Memory B cell (primary cell): ENCODE data around the gene FIG4.
A peak's percentile ranks its signal among the peaks of the same experiment; 100 is the strongest.
"Not testable (repeated sequence)": the region's sequence is repeated elsewhere in the genome, so short reads cannot be mapped to it uniquely, and the experiment has no call there.

Experiments
- ATAC-seq: fragments of 150-1000 bp; cut with Tn5 transposase; 2 replicates; pipeline ENCODE4 v1.10.0; 2021; ENCODE audit warnings: low read depth, mild to moderate bottlenecking, moderate library complexity
- DNase-seq, 2 donors: peaks; one replicate each; pipeline ENCODE4 v3.0.0; 2022; ENCODE audit warnings: low spot score in 2 of 2
- H3K27ac Mint-ChIP-seq: one replicate; pipeline ENCODE4 v1.8.0; 2022; ENCODE audit warnings: mild to moderate bottlenecking, moderate library complexity, mixed read lengths
- H3K27me3 Mint-ChIP-seq: one replicate; pipeline ENCODE4 v1.8.0; 2022; ENCODE audit warnings: mixed read lengths
- H3K36me3 Mint-ChIP-seq: one replicate; pipeline ENCODE4 v1.8.0; 2022; ENCODE audit warnings: mild to moderate bottlenecking, mixed read lengths
- H3K4me1 Mint-ChIP-seq: one replicate; pipeline ENCODE4 v1.8.0; 2022; ENCODE audit warnings: mixed read lengths
- H3K4me3 Mint-ChIP-seq: one replicate; pipeline ENCODE4 v1.8.0; 2022; ENCODE audit warnings: mild to moderate bottlenecking, moderate library complexity, mixed read lengths
- H3K9me3 Mint-ChIP-seq: one replicate; pipeline ENCODE4 v1.8.0; 2022; ENCODE audit warnings: mixed read lengths

FIG4 gene

DNA sequence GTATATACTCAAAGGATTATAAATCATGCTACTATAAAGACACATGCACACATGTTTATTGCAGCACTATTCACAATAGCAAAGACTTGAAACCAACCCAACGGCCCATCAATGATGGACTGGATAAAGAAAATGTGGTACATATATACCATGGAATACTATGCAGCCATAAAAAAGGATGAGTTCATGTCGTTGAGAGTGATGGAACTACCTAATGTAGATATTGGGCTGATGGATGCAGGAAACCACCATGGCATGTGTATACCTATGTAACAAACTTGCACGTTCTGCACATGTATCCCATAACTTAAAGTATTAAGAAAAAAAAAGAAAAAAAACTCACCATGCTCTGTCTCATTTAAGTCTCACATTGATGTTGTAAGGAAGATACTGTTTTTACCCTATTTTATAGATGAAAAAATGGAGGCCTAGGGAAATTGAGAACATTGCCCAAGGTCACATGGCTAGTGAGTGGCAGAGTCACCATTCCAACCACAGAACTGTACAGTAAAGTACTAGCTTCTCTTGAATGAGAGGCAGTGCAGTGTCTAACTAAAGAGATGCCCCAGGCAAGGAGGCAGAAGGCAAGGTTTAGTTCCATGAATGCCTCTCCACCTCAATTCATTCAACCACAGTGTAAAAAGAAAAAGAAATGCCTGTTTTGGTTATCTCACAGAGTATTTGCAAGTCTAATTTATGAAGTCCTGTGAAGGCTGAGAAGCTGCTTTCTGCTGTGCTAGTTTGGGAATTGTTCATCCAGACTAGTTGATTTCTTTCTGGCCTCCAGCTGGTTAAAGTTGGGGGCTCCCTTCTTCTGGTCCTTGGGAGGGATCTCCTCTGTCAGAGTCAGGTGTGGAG, 68.2 kb downstream of the FIG4 start:
- Mint-ChIP-seq H3K27me3 (no peaks in the 10 kb centered on the region), H3K27ac (no peak overlapping the region), H3K9me3 (peaks cover 4% of the 10 kb centered on the region), H3K4me3 (no peak overlapping the region), H3K36me3 (peaks cover 48% of the 10 kb centered on the region), H3K4me1 (peaks cover 11% of the 10 kb centered on the region)
- no peak for ATAC-seq
- DNase-seq, result no peak

DNA sequence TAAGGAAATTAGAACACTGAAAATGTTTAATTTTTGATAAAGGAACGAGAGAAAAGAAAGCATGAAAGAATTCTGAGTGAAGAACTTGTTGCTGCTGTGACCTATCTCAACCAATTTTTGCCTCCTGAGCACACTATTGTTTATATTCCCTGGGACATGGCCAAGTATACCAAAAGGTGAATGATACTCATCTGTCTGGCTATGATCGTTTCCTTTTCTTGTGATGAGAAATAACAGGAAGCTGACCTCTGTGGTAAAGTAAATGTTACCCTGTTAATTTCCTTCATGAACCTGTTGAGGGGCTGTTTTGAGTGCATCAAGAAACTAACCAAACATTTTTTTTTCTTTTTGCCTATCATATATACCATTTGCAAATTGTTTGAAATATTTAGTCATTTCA, 69.1 kb downstream of the FIG4 start:
- peaks cover 4% of the 10 kb centered on the region for H3K9me3 Mint-ChIP-seq
- H3K27me3 Mint-ChIP-seq, result no peaks in the 10 kb centered on the region
- ATAC-seq (no peak), DNase-seq (no peak)
- H3K27ac Mint-ChIP-seq, result no peak overlapping the region
- H3K4me3 Mint-ChIP-seq, result no peak overlapping the region
- peaks cover 43% of the 10 kb centered on the region for H3K36me3 Mint-ChIP-seq
- peaks cover 9% of the 10 kb centered on the region for H3K4me1 Mint-ChIP-seq

DNA sequence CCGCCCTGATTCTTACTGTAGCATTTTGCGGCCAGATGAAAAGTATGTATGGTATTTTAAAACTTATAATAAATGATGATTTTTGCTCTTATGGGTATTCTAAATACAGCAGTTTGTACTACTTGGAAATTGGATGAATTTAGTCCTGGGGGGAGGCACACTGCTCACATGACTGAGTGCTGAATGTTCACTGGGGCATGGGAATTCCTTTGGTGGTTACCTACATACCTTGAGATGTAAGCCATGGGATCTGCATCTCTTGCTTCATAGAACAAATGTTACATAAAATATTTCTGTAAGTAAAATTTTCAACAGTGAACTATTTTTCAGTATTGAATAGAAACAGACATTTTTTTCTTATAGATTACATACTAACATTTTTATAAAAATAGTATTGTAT, 71.1 kb downstream of the FIG4 start:
- no peak for DNase-seq
- Mint-ChIP-seq H3K4me1 (peaks cover 8% of the 10 kb centered on the region), H3K27me3 (no peaks in the 10 kb centered on the region), H3K4me3 (no peak overlapping the region), H3K9me3 (peaks cover under 1% of the 10 kb centered on the region), H3K36me3 (peaks cover 28% of the 10 kb centered on the region), H3K27ac (no peak overlapping the region)
- no peak for ATAC-seq

DNA sequence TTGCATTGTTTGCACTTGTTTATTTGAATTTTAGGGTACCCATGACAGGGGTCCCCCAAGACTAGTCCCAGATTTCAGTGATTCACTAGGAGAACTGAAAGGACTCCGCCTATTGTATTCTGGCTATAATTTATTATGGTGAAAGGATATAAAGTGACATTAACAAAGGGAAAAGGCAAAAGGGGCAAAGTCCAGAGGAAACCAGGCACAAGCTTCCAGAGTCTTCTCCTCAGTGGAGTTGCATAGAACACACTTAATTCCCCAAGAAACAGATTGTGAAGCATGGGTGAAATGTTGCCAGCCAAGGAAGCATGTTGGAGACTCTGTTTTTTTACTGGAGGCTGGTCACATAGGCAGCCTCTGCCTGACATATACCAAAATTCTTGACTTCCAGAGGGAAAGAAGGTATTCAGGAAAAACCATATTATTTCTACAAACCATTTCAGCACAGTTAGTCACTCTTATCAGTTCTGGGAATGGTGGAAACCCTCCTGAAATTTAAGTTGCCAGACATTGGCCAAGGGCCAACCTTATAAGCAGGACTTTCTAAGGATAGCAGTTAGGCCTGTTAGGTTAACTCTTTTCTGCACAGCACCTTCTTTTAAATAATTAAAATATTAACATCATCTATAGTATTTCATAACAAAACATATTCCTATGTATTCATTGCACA, 71.8 kb downstream of the FIG4 start:
- Mint-ChIP-seq H3K27me3 (no peaks in the 10 kb centered on the region), H3K36me3 (peaks cover 30% of the 10 kb centered on the region), H3K4me1 (peaks cover 8% of the 10 kb centered on the region), H3K27ac (no peak overlapping the region), H3K4me3 (no peak overlapping the region), H3K9me3 (no peaks in the 10 kb centered on the region)
- DNase-seq, result no peak
- no peak for ATAC-seq

DNA sequence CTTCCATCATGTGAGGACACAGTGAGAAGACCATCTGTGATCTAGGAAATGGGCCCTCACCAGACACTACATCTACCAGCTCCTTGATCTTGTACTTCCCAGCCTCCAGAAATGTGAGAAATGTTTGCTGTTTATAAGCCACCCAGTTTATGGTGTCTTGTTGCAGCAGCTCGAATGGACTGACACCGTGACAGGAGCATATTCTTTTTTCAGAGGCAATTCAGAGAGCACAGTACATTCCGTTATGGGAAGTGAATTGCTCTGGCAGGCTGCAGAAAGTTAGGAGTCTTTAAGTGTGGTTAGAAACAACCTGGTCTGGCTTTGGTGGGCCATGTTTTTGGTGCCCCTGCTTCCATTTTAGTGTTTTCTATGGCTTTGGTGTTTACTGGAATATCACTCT, 75.1 kb downstream of the FIG4 start:
- Mint-ChIP-seq H3K9me3 (no peaks in the 10 kb centered on the region), H3K36me3 (peaks cover 24% of the 10 kb centered on the region), H3K27me3 (no peaks in the 10 kb centered on the region), H3K4me1 (peaks cover 13% of the 10 kb centered on the region), H3K27ac (no peak overlapping the region), H3K4me3 (no peak overlapping the region)
- ATAC-seq (no peak), DNase-seq (no peak)

DNA sequence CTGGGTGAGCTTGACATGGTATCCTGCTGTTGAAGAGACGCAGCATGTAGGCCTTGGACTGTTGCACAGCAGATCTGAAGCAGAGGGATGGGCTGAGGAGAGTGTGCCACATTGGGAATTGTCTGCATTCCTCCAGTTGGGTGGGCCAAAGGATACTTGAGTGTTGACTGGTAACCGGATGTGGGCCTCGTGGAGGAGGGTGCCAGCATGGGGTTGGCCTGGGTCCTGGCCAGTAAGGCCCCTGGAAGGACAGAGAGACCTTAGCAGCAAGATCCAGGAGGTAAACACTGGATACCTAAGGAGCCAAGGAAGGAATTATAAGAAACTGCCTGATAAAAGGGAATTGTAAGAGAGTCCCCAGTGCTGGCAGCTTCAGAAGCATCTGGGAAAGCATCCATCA, 76.9 kb downstream of the FIG4 start:
- H3K4me1 Mint-ChIP-seq, result peaks cover 22% of the 10 kb centered on the region
- H3K27ac Mint-ChIP-seq, result no peak overlapping the region

DNA sequence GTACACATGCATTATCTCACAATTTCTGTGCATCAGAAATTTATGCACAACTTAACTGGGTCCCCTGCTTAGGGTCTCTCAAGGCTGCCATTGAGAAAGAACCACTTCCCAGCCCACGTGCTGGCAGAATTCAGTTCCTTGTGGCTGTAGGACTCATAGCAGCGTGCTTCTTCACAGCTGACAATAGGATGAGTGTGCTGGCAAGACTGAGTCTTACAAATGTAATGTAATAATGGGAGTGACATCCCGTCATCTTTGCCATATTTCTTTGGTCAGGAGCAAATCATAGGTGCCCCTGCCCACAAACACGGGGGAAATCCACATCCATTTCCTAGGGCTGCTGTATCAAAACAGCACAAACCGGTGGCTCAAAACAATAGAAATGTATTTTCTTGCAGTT, 77.4 kb downstream of the FIG4 start:
- H3K9me3 Mint-ChIP-seq, result peaks cover 5% of the 10 kb centered on the region
- no peak overlapping the region for H3K27ac Mint-ChIP-seq
- no peak overlapping the region for H3K4me3 Mint-ChIP-seq
- DNase-seq, result no peak
- no peaks in the 10 kb centered on the region for H3K27me3 Mint-ChIP-seq
- no peak for ATAC-seq
- H3K4me1 Mint-ChIP-seq, result peaks cover 22% of the 10 kb centered on the region
- H3K36me3 Mint-ChIP-seq, result peaks cover 23% of the 10 kb centered on the region

More for the DNA sequence above, 76.9 kb downstream of the FIG4 start:
- Mint-ChIP-seq H3K27me3 (no peaks in the 10 kb centered on the region), H3K36me3 (peaks cover 26% of the 10 kb centered on the region), H3K4me3 (no peak overlapping the region), H3K9me3 (peaks cover 5% of the 10 kb centered on the region)
- DNase-seq (no peak), ATAC-seq (no peak)

DNA sequence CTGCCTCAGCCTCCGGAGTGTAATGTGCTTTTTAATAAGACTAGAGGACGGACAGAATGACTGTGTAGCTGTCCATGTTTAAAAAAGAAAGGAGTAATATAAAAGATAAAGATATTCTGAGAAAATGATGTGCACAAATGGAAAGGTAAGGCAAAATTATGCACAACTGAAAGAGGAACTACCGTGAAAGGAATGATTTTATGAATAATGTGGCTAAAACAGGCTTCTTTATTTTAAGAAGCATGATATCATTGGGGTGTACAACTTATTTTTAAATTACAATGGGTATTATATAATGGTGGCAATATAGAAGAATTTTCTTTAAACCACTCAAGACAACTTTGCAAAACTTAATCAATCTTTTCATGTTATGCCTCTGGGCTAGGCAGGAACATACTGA, 78.1 kb downstream of the FIG4 start:
- ATAC-seq, result peak; percentile 20
- Mint-ChIP-seq H3K9me3 (peaks cover 5% of the 10 kb centered on the region), H3K27ac (no peak overlapping the region), H3K27me3 (no peaks in the 10 kb centered on the region), H3K4me3 (peak overlapping the region; percentile 49), H3K4me1 (peaks cover 22% of the 10 kb centered on the region), H3K36me3 (peaks cover 22% of the 10 kb centered on the region)
- DNase-seq, result no peak

DNA sequence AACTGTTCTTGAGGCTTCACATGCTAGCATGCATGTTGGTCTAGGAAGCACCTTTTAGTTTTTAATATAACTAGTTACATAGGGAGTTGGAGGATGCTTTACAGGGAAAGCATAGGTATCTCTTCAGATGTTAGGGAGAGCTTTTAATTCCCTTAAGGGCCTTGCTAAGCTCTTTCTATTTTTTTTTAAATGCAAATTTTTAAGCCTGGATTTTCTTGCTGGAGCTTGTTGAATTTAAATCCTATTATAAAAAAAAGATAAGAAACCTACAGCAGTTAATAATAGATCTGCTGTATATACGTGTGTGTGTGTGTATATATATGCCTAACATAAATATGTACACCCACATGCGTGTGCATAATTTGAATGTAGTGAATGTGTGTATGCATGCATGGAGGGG, 79.0 kb downstream of the FIG4 start:
- peaks cover 22% of the 10 kb centered on the region for H3K36me3 Mint-ChIP-seq
- no peak overlapping the region for H3K27ac Mint-ChIP-seq
- ATAC-seq (no peak), DNase-seq (no peak)
- peaks cover 22% of the 10 kb centered on the region for H3K4me1 Mint-ChIP-seq
- H3K4me3 Mint-ChIP-seq, result no peak overlapping the region
- H3K9me3 Mint-ChIP-seq, result peaks cover 5% of the 10 kb centered on the region
- H3K27me3 Mint-ChIP-seq, result no peaks in the 10 kb centered on the region

DNA sequence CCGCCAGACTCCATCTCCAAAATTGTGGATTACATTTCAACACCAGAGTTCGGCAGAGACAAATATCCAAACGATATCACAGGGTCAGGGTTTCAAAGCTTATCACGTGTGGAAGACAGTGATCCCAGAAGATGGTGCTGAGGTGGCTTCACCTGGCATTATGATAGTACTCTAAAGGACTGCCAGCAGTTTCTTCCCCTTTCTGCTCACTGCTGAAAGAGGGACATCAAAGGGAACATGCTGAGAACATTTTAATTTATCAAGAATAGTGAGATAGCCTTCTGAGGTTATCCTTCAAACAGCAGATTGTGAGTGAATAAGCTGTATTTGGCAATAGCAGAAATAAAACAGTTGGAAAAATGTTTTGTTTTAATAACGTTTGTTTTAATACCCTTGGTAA, 79.7 kb downstream of the FIG4 start:
- peak; percentile 60 for ATAC-seq
- Mint-ChIP-seq H3K4me1 (peaks cover 22% of the 10 kb centered on the region), H3K27ac (peak overlapping the region; percentile 43), H3K27me3 (no peaks in the 10 kb centered on the region), H3K36me3 (peaks cover 21% of the 10 kb centered on the region), H3K4me3 (no peak overlapping the region), H3K9me3 (peaks cover 5% of the 10 kb centered on the region)
- DNase-seq, result no peak

DNA sequence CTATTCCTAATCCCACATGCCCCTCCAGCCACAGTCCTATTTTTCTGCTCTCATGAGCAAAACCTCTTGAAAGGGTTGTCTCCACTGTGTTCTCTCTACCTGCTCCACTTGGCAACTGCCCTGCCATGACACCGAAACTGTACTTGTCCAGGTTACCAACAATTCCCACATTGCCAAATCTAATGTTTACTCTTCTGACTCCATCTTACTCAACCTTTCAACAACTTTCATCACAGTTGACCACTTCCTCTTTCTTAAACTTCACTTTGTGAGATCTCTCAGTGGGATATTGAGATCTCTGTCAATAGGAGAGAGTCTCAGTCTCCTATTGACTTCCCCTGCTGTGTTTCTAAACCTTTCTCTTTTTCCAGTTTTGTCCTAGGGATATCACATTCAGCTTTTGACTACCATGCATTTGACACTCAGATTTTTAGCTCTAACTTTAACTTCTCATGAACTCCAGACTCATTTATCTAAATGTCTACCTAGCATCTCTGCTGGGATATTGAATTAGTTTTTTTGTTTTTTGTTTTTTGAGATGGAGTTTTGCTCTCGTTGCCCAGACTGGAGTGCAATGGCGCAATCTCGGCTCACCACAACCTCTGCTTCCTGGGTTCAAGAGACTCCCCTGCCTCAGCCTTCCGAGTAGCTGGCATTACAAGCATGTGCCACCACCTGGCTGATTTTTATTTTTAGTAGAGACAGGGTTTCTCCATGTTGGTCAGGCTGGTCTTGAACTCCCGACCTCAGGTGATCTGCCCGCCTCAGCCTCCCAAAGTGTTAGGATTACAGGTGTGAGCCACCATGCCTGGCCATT, 81.1 kb downstream of the FIG4 start:
- peaks cover 27% of the 10 kb centered on the region for H3K4me1 Mint-ChIP-seq
- not testable (repeated sequence) for H3K27me3 Mint-ChIP-seq, DNase-seq, H3K9me3 Mint-ChIP-seq
- peak; percentile 49 for ATAC-seq
- H3K4me3 Mint-ChIP-seq, result peak overlapping the region; percentile 30
- peak overlapping the region; percentile 43 for H3K27ac Mint-ChIP-seq
- H3K36me3 Mint-ChIP-seq, result peaks cover 24% of the 10 kb centered on the region

DNA sequence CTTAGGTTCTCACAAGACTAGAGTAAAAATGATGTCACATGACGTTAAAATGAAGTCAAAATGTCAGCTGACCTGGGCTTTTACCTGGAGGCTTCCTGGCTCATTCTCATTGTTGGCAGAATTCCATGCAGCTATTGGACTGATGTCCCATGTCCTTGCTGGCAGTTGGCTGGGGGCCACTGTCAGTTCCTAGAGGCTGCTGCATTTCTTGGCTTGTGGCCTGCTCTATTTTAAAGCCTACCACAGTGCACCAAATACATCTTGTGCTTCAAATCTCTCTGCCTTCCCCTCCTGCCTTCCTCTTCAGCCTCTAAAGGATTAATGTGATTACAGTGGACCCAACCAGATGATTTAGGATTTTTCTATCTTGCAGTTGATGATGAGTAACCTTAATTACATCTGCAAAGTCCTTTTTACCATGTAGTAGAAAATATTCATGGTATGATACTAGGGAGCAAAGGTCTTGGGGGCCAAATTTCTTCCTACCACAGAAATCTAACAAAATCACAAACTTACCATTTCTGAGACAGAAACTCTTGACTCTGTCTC, 81.9 kb downstream of the FIG4 start:
- Mint-ChIP-seq H3K36me3 (peaks cover 17% of the 10 kb centered on the region), H3K4me3 (no peak overlapping the region), H3K27ac (peak overlapping the region; percentile 14), H3K27me3 (no peaks in the 10 kb centered on the region), H3K4me1 (peaks cover 27% of the 10 kb centered on the region), H3K9me3 (peaks cover 5% of the 10 kb centered on the region)
- DNase-seq (no peak), ATAC-seq (no peak)

DNA sequence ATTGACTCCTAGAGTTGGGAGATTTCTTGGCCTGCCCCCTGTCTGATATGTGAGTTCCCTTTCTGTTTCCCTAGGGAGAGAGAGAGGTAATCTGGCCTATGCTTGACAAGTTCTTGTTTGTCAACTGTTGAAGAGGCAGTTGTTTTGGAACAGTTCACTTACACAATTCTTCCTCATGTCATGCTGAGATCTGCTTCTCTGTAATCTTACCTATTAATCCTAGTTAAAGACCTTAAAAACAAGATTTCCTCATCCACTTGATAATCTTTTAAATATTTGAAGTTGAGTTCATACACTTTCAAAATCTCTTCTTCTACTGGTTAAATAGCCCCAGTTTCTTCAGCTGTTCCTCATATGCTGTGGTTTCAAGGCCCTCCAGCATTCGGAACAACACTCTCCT, 89.9 kb downstream of the FIG4 start:
- Mint-ChIP-seq H3K27me3 (no peaks in the 10 kb centered on the region), H3K4me3 (no peak overlapping the region), H3K27ac (peak overlapping the region; percentile 65), H3K9me3 (no peaks in the 10 kb centered on the region), H3K4me1 (peaks cover 10% of the 10 kb centered on the region), H3K36me3 (peaks cover 29% of the 10 kb centered on the region)
- no peak for ATAC-seq
- DNase-seq, result no peak

DNA sequence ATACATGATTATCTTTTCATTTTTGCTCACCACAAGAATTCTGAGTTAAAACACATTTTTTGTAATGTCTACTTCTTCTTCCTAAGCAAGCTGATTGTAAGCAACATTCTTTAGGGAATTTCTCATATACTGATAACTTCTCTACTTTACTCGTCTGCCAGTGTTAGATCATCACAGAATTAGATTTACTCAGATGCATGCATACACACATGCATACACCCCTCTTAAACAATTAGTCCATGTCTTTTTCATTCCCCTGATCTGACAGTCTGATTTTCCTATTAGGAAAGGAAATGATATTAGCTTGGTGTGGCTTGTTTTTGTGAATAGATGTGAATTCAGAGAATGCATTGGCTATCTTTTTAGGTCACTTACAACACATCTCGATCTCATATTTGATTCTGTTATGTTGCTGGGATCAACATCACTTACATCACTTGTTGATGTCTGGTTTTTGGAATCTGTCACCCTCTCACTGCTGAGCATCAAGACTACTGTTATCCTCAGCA, 91.4 kb downstream of the FIG4 start:
- Mint-ChIP-seq H3K4me1 (peaks cover 7% of the 10 kb centered on the region), H3K27me3 (no peaks in the 10 kb centered on the region), H3K27ac (no peak overlapping the region), H3K9me3 (no peaks in the 10 kb centered on the region), H3K4me3 (no peak overlapping the region), H3K36me3 (peaks cover 34% of the 10 kb centered on the region)
- no peak for DNase-seq
- no peak for ATAC-seq
